ENCODE data around the gene LAG3.

The LAG3 gene

GRCh38 chr12:6763380-6763779 lies 8.9 kb upstream of the LAG3 start:
- in situ Hi-C loops (cut with HindIII; ENCODE audit: low sequenced_read_pairs) = no loop called here
- H3K4me3 ChIP-seq (ENCODE audit: low read depth, low read length) = peak overlapping the region; percentile 3
- no peak for TF ChIP-seq CTCF (IDR thresholded peaks at IDR 0.05; ENCODE audit: low read depth, low read length)
- DNase-seq (ENCODE audit: low read depth, low spot score) = no peak

- in situ Hi-C loops (cut with HindIII; ENCODE audit: low sequenced_read_pairs) = no loop called here
- TF ChIP-seq CTCF (IDR thresholded peaks at IDR 0.05; ENCODE audit: low read depth, low read length) = no peak
- DNase-seq (ENCODE audit: low read depth, low spot score) = peak; percentile 100
- H3K4me3 ChIP-seq (ENCODE audit: low read depth, low read length) = peak overlapping the region; percentile 3
Observed at GRCh38 chr12:6764011-6764828, 8.1 kb upstream of the LAG3 start.

- DNase-seq (ENCODE audit: low read depth, low spot score) = peak; percentile 22
- TF ChIP-seq CTCF (IDR thresholded peaks at IDR 0.05; ENCODE audit: low read depth, low read length) = no peak
- in situ Hi-C loops (cut with HindIII; ENCODE audit: low sequenced_read_pairs) = no loop called here
- peak overlapping the region; percentile 93 for H3K4me3 ChIP-seq (ENCODE audit: low read depth, low read length)
Observed at GRCh38 chr12:6765048-6765633, 7.2 kb upstream of the LAG3 start.

- peak; percentile 96 for DNase-seq (ENCODE audit: low read depth, low spot score)
Observed at GRCh38 chr12:6765634-6766581, 6.4 kb upstream of the LAG3 start, which contains the start of gene PTMS. TSS of gene PTMS (plus strand) at chr12:6766363. CDS start at chr12:6766706, 343 bp downstream.

GRCh38 chr12:6766651-6767349 lies 5.5 kb upstream of the LAG3 start:
- H3K4me3 ChIP-seq (ENCODE audit: low read depth, low read length) = peak overlapping the region; percentile 93
- in situ Hi-C loops (cut with HindIII; ENCODE audit: low sequenced_read_pairs) = no loop called here
- peak; percentile 64 for DNase-seq (ENCODE audit: low read depth, low spot score)
- TF ChIP-seq CTCF (IDR thresholded peaks at IDR 0.05; ENCODE audit: low read depth, low read length) = peak; percentile 57

More at GRCh38 chr12:6765634-6766581, 6.4 kb upstream of the LAG3 start, which contains the start of gene PTMS:
- in situ Hi-C loops (cut with HindIII; ENCODE audit: low sequenced_read_pairs) = no loop called here
- TF ChIP-seq CTCF (IDR thresholded peaks at IDR 0.05; ENCODE audit: low read depth, low read length) = no peak
- H3K4me3 ChIP-seq (ENCODE audit: low read depth, low read length) = peak within 1 kb of the TSS; percentile 93

All from astrocyte of the spinal cord (primary cell).